DND-41 (cell line): ENCODE results near the gene BRD1.

ENCODE experiments used
- CTCF ChIP-seq: IDR thresholded peaks from 2 replicates; pipeline ENCODE4 v1.5.1; 2012; ENCODE audit warnings: borderline replicate concordance, low read length, moderate library complexity, mild to moderate bottlenecking; ENCODE audit not compliant: poor library complexity, severe bottlenecking; ENCODE audit errors: extremely low read depth
- EZH2 ChIP-seq: IDR thresholded peaks from 3 replicates; pipeline ENCODE4 v1.6.1; 2012; ENCODE audit warnings: borderline replicate concordance, low read depth, mild to moderate bottlenecking, moderate library complexity, low read length, inconsistent platforms; ENCODE audit not compliant: severe bottlenecking

DNA sequence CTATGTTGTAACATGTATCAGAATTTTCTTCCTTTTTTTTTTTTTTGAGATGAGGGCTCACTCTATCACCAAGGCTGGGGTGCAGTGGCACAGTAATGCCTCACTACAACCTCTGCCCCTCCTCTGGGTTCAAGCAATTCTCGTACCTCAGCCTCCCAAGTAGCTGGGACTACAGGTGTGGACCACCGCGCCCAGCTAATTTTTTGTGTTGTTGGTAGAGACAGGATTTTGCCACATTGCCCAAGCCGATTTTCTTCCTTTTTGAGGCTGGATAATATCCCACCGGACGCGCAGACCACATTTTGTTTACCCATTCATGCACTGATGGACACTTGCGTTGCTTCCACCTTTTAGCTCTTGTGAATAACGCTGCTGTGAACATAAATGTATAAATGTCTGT, 97.0 kb downstream of the BRD1 start:
- TF ChIP-seq CTCF (no peak), EZH2 (no peak)
